ENCODE data around the gene COLEC11.
"Not testable (repeated sequence)": the region's sequence is repeated elsewhere in the genome, so short reads cannot be mapped to it uniquely, and the experiment has no call there.

The COLEC11 gene

DNA sequence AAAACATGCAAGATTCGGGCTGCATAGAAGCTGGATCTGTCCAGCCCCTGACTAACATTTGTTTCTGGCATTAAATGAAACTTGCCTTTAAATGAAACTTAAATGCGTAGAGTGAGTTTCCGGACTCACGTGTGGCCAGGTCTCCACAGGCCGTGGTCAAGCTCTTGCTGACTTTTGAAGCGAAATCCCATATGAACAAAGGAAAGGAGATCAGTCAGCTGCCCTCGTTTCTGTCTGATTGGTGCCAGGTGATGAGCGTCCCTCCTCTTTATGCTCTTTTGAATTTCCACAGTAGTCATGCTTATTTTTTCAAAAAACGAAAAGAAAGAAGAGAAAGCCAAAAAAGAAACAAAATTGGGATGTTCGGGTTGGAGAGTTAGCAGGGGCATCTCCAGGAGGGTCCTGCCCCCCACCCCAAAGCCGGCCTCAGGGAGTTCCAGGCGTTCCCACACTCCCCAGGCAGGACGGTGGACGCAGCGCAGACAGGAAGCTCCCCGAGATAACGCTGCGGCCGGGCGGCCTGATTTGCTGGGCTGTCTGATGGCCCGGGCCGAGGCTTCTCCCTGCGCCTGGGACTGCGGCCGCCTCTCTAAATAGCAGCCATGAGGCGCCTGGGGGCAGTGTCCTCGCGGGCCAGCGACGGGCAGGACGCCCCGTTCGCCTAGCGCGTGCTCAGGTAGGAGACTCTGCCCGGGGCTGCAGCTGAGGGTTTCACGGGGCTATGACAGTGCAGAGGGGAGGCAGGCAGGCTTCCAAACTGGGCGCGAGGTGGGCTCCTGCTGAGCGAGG, at the start of gene COLEC11:
TSS of gene COLEC11 (plus strand) at position 620 of the 789 bp plus-strand sequence. CDS start 9,229 bp downstream, outside the sequence.
- no peak for DNase-seq

DNA sequence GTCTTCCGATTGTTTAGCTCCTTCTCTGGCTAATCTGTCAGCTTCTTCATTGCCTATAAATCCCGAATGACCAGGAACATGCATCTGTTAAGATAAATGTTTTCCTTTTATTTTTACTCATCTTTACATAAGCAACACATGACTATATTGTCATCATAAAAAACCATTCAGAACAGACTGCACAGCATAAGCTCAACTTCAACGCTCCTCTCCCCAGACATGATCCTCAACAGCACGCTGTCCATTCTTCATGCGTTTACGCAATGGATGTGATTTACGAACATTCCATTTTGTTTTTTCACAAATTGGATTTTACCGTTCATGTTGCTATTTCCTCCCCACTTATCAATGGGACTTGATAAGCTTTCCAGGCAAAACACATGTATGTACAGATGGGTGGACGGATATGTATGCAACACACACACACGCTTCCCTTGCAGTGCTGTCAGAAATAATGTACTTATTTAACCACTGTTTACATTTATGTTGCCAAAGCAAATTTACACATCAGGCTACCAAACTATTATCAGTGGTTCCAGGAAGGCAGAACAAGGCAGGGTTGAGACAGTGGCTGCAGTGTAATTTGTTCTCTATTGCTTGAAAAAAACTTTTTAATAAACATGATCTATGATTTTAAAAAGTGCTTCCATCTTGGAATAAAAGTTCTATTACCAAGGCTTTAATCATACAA, 49.0 kb upstream of the COLEC11 start:
- DNase-seq = no peak

DNA sequence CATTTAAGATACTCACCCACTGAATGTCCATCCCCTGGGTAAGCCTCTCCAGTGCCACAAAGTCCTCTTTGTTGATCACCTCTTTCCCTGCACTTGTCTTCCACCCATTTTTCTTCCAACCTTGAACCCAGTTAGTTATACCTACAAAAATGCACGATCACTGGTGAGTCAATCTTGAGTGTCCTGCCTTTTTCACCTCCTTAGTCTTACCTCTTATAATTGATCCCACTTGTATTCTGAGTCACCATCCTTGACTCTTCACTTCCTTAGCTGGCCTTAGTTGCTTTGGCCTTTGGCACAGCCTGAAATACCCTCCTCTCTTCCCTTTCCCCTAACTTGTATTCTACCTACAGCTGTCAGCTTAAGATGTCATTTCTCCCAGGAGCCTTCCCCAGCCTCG, 47.0 kb upstream of the COLEC11 start:
- DNase-seq = no peak

DNA sequence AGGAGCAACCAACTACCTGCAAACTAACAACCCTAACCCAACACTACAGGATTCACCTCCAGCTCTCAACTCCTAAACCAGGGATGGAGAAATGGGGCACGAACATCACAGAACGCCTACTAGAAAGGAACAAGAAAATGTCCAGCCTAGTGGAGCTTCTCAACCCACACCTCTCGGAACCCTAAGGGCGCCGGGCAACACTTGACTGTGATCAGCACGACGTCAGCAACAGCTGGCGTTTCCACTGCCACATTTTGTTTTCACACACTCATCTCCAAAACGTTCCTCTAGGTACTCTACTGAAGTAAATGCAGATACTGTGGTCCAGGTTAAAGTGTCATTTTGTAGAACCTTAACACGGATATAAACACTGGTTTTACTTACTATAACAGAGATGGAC, 41.0 kb upstream of the COLEC11 start:
- no peak for DNase-seq

DNA sequence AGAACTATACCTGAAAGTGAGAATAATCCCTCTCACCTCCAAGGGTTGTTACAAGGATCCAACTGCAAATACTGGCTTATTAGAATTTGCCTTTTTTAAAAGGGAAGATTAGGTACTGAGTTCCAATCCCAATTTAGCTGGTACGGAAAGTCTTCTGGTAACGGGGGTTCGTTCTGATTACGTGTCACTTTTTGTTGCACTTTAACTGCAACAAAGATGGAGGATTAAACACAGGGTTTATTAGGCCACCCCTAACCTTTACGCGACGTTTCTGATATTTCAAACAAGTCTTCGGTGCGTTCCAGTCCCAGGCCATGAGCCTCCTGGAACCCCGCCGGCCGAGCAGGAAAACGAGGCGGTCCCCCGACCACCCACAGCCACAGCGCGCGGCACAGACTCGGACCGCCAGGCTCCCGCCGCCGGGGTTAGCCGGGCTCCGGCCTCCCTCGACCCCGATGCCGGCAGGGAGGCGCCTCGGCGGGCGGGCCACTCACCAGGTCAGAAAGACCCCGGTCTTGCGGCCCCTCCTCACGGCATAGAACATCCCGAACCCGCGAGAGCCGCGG, 37.2 kb upstream of the COLEC11 start:
- no peak for DNase-seq

DNA sequence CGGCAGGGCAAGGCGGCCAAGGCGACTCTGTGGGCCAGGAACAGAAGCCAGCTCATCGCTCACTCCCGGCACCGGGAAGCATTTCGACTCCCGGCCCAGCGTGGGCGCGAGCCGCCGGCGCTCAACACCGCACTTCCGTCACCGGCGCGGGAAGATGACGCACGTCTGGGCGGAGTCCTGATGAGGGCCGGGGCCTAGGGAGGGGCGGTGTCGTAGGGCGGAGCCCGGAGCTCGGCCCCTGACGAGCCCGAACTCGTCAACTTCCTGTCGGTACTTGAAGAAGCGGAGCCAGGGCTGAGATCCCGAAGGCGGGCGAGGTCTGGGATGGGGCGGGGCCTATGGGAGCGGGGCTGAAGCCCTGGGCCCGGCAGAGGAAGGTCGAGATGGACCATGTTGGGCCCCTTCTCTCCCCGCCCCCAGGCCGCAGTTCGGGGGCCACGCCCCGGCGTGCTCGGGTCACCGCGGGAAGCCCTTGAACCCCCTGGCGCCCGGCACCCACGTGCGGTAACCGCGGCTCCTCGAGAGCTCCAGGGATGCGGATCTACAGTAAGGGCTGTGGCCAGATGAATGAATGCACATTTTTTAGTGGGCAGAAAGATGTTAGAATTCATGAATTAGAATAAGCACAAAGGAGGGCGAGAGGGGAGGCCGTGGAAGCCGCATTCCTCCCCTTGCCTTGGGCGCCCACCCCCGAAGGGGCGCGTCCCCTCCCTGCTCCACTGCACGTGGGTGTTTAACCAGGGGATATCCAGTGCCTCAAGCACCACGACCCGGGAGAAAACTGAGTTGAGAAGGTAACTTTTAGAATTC, 36.5 kb upstream of the COLEC11 start, which contains the start of gene RNASEH1:
TSS of gene RNASEH1 (minus strand) at position 129 of the 810 bp plus-strand sequence. CDS start at position 56, 73 bp downstream.
- peak; percentile 97 for DNase-seq

DNA sequence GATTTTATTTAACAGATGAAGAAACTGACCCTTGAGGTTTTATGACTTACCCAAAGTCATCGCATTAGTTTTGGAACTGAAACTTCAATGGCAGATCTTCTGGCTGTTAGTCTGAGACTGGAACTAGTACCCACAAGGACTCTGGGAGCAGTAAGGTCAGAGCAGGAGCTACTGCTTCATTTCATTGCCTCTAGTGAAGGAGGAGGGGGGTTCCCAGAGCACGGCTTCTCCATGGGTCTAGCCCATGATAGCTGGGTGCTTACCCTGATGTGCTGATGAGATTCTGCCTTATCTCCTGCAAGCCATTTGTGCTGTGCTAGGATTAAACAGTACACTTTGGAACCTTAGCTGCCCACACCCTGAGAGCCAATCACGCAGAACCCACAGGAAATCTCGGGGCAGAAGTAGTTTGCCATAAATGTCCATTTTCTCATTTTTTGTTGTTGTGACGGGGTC, 31.4 kb upstream of the COLEC11 start:
- no peak for DNase-seq

DNA sequence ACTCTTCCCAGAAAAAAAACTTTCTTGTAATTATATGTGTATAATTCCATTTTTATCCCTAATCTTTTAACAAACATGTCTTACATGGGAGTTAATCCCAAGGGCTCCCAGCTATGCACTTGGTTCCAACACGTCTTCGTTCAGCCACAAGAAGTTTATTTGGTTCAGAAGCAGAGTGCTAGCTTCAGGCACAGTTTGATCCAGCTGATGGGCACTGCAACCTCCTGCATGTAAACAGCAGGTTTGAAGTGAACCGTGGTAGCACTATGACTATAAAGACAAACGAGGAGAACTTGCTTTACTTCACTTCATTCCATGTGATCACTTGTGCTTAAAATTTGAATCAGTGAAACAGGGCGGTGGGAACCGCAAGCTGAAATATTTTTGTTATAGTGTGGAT, 29.8 kb upstream of the COLEC11 start:
- no peak for DNase-seq

DNA sequence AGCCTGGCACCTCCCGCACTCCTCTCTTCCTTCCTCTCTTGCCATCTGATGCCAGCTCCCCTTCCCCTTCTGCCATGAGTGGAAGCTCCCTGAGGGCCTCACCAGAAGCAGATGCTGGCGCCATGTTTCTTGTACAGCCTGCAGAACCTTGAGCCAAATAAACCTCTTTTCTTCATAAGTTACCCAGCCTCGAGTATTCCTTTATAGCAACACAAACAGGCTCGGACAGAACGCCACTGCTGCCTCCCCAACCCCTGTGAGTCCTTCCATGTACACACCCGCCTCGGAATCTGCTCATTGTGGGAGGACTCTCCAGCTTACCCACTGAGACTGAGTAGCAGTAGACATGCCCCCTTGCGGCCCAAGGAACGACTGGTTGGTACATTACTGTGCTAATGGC, 28.1 kb upstream of the COLEC11 start:
- no peak for DNase-seq

DNA sequence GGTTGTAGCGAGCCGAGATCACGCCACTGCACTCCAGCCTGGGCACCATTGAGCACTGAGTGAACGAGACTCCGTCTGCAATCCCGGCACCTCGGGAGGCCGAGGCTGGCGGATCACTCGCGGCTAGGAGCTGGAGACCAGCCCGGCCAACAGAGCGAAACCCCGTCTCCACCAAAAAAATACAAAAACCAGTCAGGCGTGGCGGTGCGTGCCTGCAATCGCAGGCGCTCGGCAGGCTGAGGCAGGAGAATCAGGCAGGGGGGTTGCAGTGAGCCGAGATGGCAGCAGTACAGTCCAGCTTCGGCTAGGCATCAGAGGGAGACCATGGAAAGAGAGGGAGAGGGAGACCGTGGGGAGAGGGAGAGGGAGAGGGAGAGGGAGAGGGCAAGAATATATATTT, 25.3 kb upstream of the COLEC11 start:
- DNase-seq = not testable (repeated sequence)

DNA sequence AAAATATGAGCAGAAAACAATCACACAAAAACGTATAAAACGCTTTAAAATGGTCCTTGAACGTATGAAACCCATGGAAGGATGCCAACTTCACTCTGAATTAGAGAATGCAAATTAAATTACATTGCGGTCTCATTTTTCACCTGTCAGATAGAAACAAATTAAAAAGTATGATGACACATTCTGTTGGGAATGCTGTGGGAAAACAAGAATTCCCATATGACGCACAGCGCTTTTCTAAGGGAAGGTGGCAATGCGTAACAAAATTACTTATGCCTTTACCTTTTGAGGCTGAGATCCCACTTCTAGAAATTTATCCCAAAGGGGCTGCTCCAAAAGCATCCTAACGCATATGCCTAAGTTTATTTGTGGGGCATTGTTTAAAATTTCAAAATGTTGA, 23.6 kb upstream of the COLEC11 start:
- no peak for DNase-seq

DNA sequence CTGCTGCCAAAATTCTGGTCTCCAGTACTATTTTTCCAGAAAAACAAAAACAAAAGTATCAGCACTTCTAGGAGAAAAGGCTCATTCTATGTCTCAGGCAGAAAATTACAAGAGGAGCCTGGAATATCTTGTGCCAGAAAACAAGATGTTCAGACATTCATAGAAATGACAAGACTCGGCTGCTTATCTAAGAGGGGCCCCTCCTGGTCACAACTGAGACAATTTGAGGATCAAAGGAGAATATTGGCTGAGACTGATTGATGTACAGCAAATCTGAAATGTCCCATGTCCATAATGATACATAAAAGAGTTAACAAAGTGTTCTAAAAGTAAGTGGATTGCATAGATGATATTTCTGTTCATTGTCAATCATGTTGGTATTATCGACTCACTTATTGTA, 22.3 kb upstream of the COLEC11 start:
- no peak for DNase-seq

DNA sequence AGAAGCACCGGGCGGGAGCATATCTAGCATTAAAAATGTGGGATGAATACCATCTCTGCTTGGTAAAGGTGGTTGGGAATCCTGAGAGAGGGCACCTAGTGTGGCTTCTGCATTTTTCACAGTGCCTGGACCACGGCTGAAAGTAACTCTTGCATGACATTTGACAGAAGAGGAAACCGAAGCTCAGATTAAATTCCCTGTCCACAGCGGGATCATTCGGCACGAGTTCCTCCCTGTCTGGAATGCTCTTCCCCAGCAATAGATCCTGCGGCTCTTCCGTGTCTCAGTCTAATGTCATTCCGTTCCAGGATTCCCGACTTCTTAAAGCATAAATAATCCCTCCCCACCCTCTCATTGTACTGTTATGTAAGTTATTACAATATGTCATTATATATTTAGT, 20.8 kb upstream of the COLEC11 start:
- no peak for DNase-seq

DNA sequence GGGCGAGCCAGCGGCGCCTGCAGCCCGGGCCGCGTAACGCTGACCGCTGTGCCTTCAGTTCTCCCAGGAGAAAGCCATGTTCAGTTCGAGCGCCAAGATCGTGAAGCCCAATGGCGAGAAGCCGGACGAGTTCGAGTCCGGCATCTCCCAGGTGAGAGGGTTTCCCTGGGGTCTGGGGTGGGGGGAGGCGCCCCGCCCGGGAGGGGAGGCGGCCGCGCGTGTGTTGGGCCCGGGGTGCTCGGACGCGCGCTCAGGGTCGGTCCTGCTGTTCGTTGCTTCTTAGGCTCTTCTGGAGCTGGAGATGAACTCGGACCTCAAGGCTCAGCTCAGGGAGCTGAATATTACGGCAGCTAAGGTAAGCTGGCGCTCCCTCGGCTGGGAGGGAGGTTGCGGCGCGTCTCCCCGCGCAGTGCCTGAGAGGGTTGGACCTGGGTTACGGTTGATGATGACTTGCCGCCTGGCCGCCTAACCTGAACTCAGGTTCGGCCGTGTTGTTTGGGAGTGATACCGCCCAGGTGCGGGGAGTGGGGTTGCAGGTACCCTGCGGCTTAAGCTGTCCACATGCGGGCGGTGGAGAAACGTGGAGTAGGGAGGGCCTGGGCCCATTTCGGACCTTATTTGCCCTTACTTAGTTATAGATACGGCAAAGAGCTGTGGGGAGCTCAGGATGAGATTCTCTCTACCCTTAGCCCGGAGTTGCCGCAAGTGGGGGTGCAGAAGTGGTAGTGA, 19.2 kb upstream of the COLEC11 start:
- no peak for DNase-seq

DNA sequence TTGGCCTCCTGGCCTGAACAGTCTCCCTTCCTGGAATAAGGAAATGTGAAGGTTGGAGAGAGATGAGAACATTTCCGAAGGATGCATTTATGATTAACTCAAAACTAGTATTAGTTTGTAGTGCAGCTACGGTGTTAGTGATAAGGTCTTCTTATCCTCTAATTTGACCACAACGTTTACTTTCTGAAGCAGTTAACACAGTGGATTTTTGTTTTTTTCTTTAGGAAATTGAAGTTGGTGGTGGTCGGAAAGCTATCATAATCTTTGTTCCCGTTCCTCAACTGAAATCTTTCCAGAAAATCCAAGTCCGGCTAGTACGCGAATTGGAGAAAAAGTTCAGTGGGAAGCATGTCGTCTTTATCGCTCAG, 18.7 kb upstream of the COLEC11 start:
- not testable (repeated sequence) for DNase-seq

DNA sequence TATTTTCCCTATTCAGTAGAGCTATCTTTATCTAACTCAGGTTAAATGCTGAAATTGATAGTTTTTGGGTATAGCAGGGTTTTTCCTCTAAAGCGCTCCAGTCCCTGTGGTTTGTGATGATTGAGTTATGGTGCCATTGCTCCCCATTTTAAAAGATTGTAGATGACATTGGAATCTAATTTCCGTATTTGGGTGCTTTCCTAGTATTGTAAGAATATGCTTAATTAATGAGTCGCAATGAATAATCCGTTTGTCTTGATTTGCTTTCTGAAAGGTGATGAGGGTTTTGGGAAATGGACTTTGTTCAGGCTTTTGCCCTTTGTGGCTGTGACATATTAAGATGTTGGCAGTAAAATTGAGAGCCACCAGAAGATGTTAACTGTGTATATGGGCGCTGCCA, 15.9 kb upstream of the COLEC11 start:
- no peak for DNase-seq

DNA sequence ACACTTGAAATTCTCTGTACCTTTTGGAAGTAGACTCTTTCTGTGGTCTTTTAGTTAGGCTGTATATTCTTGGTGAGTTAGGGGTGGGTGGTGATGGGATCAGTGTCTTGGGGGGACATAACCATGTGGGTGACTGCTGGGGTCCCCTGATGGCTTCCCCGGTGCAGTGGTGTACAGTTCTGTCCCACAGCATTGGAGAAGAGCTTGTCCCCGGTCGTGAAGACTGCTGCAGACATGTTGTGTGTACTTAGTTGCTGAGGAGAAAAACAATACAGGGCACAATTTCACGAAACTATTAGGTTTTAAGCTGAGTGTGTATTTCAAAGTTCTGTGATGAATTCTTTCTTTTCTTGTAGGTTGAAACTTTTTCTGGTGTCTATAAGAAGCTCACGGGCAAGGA, 14.5 kb upstream of the COLEC11 start:
- DNase-seq = no peak

DNA sequence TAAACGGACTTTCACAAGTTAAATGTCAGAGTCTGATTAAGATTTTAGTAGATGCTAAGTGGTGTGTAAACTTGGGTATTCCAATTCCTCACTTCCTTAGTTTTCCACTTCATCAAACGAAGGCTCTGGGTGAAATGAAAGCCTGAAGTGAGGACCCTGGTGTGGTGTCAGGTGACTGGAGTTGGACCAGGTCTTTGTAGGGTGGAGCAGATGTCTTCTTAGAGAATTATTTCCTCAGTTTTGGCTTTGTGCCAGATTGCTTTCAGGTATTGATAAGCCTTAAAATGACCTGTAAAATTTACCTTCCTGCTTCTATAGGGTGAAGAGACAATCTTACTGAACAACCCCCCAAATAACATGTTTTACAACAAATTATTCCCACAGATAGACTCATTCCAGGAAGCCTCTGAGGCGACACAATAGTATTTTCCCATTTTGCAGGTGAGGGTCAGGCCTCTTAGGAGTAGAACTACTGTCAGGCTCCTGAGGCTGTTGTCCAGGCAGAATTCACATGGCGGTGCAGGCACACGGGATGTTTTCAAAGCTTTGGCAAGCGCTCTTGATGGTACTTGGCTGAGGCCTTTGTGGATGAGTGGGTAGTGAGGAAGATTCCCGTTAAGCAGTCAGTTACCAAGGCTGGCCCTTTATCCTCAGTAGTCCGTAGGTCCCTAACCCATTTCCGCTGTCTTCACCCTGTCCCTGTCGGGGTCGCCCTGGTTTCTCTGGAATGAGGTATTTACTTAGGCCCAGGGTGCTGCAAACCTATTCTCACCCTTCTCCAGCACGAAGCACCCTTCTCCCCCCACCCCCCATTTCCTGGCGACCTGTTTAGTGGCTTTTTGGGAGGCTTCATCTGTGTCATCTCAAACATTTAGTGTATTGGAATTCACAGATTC, 13.3 kb upstream of the COLEC11 start:
- DNase-seq = no peak

DNA sequence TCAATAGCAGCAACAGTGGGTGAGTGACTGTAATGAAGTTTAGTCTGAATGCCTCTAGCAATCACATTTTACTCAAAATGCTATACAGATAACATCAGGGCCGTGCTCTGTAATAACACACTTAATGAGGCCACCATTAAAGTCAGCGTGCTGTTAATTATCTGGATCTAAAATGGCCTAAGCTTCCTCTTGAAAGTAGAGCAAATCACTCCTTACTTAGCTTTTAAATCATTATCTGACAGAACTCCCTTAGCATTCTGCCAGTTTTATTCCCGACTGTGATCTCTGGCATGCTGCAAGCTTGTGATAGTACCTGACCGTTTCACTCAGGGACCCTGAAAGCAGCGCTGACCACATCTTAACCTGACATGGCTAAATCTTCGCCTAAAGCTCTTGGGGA, 10.8 kb upstream of the COLEC11 start:
- no peak for DNase-seq

DNA sequence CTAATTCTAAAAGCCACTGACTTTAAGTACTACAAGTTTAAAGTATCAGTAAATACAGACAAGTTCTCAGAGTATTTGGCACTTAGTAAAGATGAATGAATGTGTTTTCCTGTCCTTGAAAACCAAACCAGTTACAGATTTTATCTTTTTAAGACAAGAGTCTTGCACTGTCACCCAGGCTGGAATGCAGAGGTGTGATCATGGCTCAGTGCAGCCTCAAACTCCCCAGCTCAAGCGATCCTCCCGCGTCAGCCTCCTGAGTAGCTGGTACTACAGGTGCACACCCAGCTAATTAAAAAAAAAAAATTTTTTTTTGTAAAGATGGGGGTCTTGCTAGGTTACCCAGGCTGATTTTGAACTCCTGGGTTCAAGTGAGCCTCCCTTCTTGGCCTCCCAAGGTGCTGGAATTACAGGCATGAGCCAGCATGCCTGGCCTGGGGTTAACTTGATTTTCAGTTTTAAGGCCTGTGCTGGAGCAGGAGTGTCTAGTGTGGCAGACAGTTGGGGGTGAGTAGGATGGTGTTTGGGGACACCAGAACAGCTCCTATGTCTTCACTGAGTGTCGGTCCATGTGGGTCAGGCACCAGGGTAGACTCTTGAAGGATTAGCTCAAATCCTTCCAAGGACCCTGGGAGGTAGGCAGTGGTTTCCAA, 10.2 kb upstream of the COLEC11 start:
- no peak for DNase-seq

Data from CD4-positive, alpha-beta T cell treated with Interleukin-10 for 1 hour (primary cell).